Vagina (tissue), 2 donors: ENCODE data around the gene SCD. TPM values are rescaled to one million over a fixed set of nuclear protein-coding genes. Genes with fewer than 3 reads are reported as not detected.

Experiments used
- DNase-seq, 2 donors: peaks; one replicate each; pipeline ENCODE4 v3.0.0-alpha.2; 2017; ENCODE audit errors: extremely low spot score in 2 of 2
- H3K27ac ChIP-seq: fragments of 200-600 bp; sonication (generic); one replicate; pipeline ENCODE4 v1.5.1; 2019
- H3K27me3 ChIP-seq: fragments of 200-600 bp; sonication (generic); one replicate; pipeline ENCODE4 v1.5.1; 2019
- H3K36me3 ChIP-seq, 2 donors: fragments of 200-600 bp; sonication (generic); one replicate each; pipeline ENCODE4 v1.5.1; 2017 to 2019
- H3K4me1 ChIP-seq: fragments of 200-600 bp; sonication (generic); one replicate; pipeline ENCODE4 v1.5.1; 2019
- H3K4me3 ChIP-seq, 2 donors: fragments of 200-600 bp; sonication (generic); 1 replicate in 1 of 2; 2 replicates in 1 of 2; pipeline ENCODE4 v1.5.1; 2016 to 2019
- H3K9me3 ChIP-seq: fragments of 200-600 bp; sonication (generic); one replicate; pipeline ENCODE4 v1.5.1; 2019
- POLR2A ChIP-seq, 2 donors: fragments of 450-650 bp; IDR thresholded peaks; one replicate each; pipeline ENCODE4 v1.6.1; 2017; ENCODE audit warnings: antibody characterized with exemption in 2 of 2, mild to moderate bottlenecking in 2 of 2, moderate library complexity in 2 of 2
- POLR2AphosphoS5 ChIP-seq, 2 donors: sonication (generic); formaldehyde crosslinking; IDR thresholded peaks; one replicate each; pipeline ENCODE4 v1.9.0; 2017; ENCODE audit warnings: antibody characterized with exemption in 2 of 2, mild to moderate bottlenecking in 2 of 2, low read depth in 1 of 2; ENCODE audit not compliant: insufficient read depth in 1 of 2
- intact Hi-C: fragments of 100-400 bp; cut with DNase I; formaldehyde crosslinking; loops from one replicate; pipeline ENCODE4 v1.15.1; 2023
- total RNA-seq: library from RNA; depleted of rRNA; stranded (reverse); fragments of >200 nt; gene quantifications from one replicate; pipeline ENCODE4 v1.2.3, GENCODE V29; 2016
- TF ChIP-seq, protein P1 (sequence below), 3 experiments: fragments of 450-650 bp in 2 of 3; fragments of 200-600 bp in 1 of 3; sonication (generic) in 1 of 3; IDR thresholded peaks; one replicate each; pipeline ENCODE4 v1.5.1; 2017 to 2019; ENCODE audit warnings: antibody characterized with exemption in 3 of 3, mild to moderate bottlenecking in 2 of 3, moderate library complexity in 2 of 3

Gene SCD
- total RNA-seq, 1 donor from 2014 or later: 42.7 TPM

DNA sequence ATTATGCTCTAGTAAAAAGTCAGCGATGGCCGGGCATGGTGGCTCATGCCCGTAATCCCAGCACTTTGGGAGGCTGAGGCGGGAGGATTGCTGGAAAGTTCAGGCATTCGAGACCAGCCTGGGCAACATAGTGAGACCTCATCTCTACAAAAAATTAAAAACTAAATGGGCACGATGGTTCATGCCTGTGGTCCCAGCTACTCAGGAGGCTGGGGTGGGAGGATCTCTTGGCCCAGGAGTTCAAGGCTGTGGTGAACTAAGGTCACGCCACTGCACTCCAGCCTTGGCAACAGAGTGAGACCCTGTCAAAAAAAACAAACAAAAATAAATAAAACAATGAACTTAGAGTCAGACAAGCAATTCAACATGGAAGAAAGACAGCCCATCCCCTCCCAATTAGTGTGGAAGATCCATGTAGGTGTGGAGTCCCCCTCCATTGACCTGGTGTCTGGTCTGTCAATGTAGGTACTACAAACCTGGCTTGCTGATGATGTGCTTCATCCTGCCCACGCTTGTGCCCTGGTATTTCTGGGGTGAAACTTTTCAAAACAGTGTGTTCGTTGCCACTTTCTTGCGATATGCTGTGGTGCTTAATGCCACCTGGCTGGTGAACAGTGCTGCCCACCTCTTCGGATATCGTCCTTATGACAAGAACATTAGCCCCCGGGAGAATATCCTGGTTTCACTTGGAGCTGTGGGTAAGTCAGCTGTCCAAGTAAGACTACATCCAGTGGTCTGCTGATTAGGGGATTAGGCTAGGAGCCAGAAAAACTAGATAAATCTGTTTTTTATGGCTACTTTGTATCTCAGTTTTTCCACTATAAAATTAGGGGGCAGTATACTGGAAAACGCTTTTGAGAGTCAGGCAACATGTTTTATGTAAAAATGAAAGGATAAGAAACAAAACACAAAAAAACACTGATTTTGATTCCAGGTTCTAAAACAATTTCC is 9.3 kb downstream of the SCD start:
- no peaks in the 10 kb centered on the region for H3K27me3 ChIP-seq
- H3K27ac ChIP-seq: no peak overlapping the region
- TF ChIP-seq, protein P1, sequence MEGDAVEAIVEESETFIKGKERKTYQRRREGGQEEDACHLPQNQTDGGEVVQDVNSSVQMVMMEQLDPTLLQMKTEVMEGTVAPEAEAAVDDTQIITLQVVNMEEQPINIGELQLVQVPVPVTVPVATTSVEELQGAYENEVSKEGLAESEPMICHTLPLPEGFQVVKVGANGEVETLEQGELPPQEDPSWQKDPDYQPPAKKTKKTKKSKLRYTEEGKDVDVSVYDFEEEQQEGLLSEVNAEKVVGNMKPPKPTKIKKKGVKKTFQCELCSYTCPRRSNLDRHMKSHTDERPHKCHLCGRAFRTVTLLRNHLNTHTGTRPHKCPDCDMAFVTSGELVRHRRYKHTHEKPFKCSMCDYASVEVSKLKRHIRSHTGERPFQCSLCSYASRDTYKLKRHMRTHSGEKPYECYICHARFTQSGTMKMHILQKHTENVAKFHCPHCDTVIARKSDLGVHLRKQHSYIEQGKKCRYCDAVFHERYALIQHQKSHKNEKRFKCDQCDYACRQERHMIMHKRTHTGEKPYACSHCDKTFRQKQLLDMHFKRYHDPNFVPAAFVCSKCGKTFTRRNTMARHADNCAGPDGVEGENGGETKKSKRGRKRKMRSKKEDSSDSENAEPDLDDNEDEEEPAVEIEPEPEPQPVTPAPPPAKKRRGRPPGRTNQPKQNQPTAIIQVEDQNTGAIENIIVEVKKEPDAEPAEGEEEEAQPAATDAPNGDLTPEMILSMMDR (IDR thresholded peaks at IDR 0.05): no peak
- H3K4me1 ChIP-seq: no peaks in the 10 kb centered on the region
- H3K9me3 ChIP-seq: no peaks in the 10 kb centered on the region
- DNase-seq: no peak
- peaks cover 0 to 8% of the 10 kb centered on the region in 2 donors for H3K36me3 ChIP-seq
- H3K4me3 ChIP-seq: no peak overlapping the region
- intact Hi-C loops: no loop called here

DNA sequence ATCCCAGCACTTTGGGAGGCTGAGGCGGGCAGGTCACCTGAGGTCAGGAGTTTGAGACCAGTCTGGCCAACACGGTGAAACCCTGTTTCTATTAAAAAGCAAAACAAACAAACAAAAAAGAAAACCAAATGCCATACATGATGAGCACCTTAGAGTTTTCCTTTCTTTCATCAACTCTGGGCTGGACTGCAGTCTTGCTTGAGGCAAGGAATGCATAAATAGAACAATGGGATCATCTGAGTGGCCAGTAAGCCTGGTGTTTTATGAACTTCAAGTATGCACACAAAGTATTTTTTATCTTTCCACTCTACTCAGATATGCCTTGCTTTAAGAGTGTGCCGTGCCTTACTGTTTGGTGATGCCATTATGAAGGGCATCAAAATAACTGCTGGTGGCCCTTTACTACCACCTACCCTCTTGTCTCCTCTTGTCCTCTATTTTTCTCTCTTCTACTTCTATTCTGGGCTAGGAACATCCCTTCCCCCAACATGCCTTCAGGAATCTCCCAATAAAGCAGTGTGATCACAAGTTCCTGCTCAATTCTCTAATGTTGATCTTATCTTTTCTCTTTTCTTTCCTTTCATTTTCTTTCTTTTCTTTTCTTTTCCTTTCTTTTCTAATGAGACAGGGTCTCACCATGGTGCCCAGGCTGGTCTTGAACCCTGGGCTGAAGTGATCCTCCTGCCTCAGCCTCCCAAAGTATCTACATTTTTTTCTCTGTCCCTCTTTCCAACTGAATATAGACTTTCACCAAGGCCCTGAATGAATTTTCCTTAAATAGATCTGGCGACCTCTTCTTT is 10.2 kb downstream of the SCD start:
- Histone ChIP-seq H3K27ac (no peak overlapping the region), H3K27me3 (no peaks in the 10 kb centered on the region), H3K36me3 (peaks cover 0 to 8% of the 10 kb centered on the region in 2 donors), H3K4me1 (no peaks in the 10 kb centered on the region), H3K9me3 (no peaks in the 10 kb centered on the region), H3K4me3 (no peak overlapping the region)
- TF ChIP-seq, protein P1 (IDR thresholded peaks at IDR 0.05): no peak
- TF ChIP-seq POLR2AphosphoS5 (IDR thresholded peaks at IDR 0.05; ENCODE audit: insufficient read depth in 1 of 2, low read depth in 1 of 2): no peak
- TF ChIP-seq POLR2A (IDR thresholded peaks at IDR 0.05): no peak
- intact Hi-C loops: no loop called here
- DNase-seq: no peak

DNA sequence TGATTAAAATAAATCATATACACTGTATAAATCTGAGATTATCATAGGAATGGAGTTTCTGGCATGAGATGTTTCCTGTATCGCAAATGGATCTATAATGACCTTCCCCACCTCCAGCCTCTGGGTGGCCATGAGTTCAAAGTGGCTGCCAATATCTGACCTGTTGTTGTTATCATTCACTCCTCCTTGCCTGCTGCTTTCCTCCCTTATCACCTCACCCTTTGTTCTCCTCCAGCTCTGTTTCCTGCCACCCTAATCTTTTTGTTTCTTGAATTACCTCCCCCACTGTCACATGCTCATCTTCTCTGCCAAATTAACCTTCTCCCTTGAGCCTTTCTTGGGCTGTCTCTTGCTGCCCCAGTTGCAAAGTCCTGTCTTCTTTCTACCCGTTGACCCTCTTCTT is 12.0 kb downstream of the SCD start:
- H3K4me1 ChIP-seq: no peaks in the 10 kb centered on the region
- DNase-seq: no peak
- no peaks in the 10 kb centered on the region for H3K9me3 ChIP-seq
- TF ChIP-seq POLR2AphosphoS5 (IDR thresholded peaks at IDR 0.05; ENCODE audit: insufficient read depth in 1 of 2, low read depth in 1 of 2) (no peak), POLR2A (IDR thresholded peaks at IDR 0.05) (no peak)
- TF ChIP-seq, protein P1 (IDR thresholded peaks at IDR 0.05): no peak
- intact Hi-C loops: no loop called here
- H3K27me3 ChIP-seq: no peaks in the 10 kb centered on the region
- H3K4me3 ChIP-seq: no peak overlapping the region
- H3K27ac ChIP-seq: no peak overlapping the region
- peaks cover 0 to 7% of the 10 kb centered on the region in 2 donors for H3K36me3 ChIP-seq

DNA sequence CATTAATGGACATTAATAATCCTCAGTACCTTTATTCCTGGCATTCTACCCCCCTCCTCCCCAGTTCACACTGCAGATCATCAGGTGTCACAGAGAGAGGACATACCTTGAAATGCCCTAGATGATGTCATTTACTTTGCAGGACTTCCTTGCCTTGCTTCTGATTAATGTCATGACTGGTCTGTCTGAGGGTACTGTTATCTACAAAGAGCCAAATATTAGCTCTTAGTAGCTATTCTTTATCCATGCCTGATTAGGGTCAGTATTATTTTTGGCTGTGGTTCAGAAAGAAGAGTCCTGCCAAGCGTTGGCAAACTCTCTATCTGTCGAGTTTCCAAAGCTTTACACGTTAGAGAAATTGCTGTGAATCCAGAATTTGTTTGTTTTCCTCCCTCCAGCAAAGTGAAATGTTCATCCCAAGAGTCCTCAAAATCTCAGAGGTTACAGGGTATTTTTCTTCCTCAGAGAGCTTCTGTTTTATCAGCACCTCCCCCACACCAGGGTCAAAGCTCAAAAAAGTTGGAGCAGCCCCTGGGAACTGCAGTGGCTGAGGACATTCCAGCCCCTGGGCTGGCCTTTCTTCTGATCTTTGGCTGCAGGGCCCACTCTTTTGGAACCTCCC is 12.6 kb downstream of the SCD start:
- DNase-seq: no peak
- H3K4me3 ChIP-seq: no peak overlapping the region
- H3K9me3 ChIP-seq: no peaks in the 10 kb centered on the region
- no peaks in the 10 kb centered on the region for H3K27me3 ChIP-seq
- no peak overlapping the region for H3K27ac ChIP-seq
- peaks cover 0 to 3% of the 10 kb centered on the region in 2 donors for H3K36me3 ChIP-seq
- intact Hi-C loops: no loop called here
- H3K4me1 ChIP-seq: peaks cover 4% of the 10 kb centered on the region
- TF ChIP-seq, protein P1 (IDR thresholded peaks at IDR 0.05): no peak
- no peak for TF ChIP-seq POLR2AphosphoS5 (IDR thresholded peaks at IDR 0.05; ENCODE audit: insufficient read depth in 1 of 2, low read depth in 1 of 2)
- TF ChIP-seq POLR2A (IDR thresholded peaks at IDR 0.05): no peak
